Tibial nerve (tissue), 4 donors: ENCODE measurements around the gene CYB561D1. TPM values are rescaled to one million over a fixed set of nuclear protein-coding genes. Genes with fewer than 3 reads are reported as not detected.

Source experiments
- DNase-seq, 2 donors: peaks; one replicate each; pipeline ENCODE4 v3.0.0-alpha.2; 2019; ENCODE audit warnings: low spot score in 2 of 2
- H3K27ac ChIP-seq, 4 donors: fragments of 200-600 bp; sonication (generic) in 3 of 4; one replicate each; pipeline ENCODE4 v1.5.1; 2017 to 2019; ENCODE audit warnings: mild to moderate bottlenecking in 1 of 4
- H3K27me3 ChIP-seq, 2 donors: fragments of 200-600 bp; sonication (generic) in 1 of 2; one replicate each; pipeline versions ENCODE4 v1.5.1 to v1.6.0; 2017 to 2019
- H3K36me3 ChIP-seq, 3 donors: fragments of 200-600 bp; sonication (generic); one replicate each; pipeline ENCODE4 v1.5.1; 2018 to 2019
- H3K4me1 ChIP-seq, 4 donors: fragments of 200-600 bp; sonication (generic) in 3 of 4; one replicate each; pipeline ENCODE4 v1.5.1; 2017 to 2019
- H3K4me3 ChIP-seq, 4 donors: fragments of 200-600 bp; sonication (generic) in 3 of 4; one replicate each; pipeline ENCODE4 v1.5.1; 2017 to 2019; ENCODE audit warnings: mild to moderate bottlenecking in 1 of 4, moderate library complexity in 1 of 4
- H3K9me3 ChIP-seq, 4 donors: fragments of 200-600 bp; sonication (generic) in 3 of 4; one replicate each; pipeline ENCODE4 v1.5.1; 2017 to 2019
- EP300 ChIP-seq, 2 donors: sonication (generic); formaldehyde crosslinking; IDR thresholded peaks; one replicate each; pipeline ENCODE4 v1.6.1; 2017; ENCODE audit warnings: antibody characterized with exemption in 2 of 2, mild to moderate bottlenecking in 1 of 2
- POLR2A ChIP-seq, 2 donors: fragments of 450-650 bp; IDR thresholded peaks; one replicate each; pipeline ENCODE4 v1.6.1; 2017; ENCODE audit warnings: antibody characterized with exemption in 2 of 2, mild to moderate bottlenecking in 2 of 2, moderate library complexity in 2 of 2
- WGBS, 2 donors: methylation state at CpG; one replicate each; pipeline ENCODE4 v1.1.5; 2018; 5-methylcytosine and 5-hydroxymethylcytosine counted together
- total RNA-seq, 4 donors: library from RNA; depleted of rRNA; stranded (reverse); fragments of >200 nt; gene quantifications; one replicate each; pipeline ENCODE4 v1.1.0, GENCODE V29; 2016
- TF ChIP-seq, protein P1 (sequence below), 5 experiments: fragments of 200-600 bp in 3 of 5; fragments of 450-650 bp in 2 of 5; sonication (generic) in 3 of 5; IDR thresholded peaks; one replicate each; pipeline ENCODE4 v1.5.1; 2016 to 2019; ENCODE audit warnings: antibody characterized with exemption in 5 of 5, mild to moderate bottlenecking in 3 of 5, moderate library complexity in 2 of 5

CYB561D1 gene
- total RNA-seq, 4 donors from 2014 or later: 4.4 to 8.4 (median 5.6) TPM

DNA sequence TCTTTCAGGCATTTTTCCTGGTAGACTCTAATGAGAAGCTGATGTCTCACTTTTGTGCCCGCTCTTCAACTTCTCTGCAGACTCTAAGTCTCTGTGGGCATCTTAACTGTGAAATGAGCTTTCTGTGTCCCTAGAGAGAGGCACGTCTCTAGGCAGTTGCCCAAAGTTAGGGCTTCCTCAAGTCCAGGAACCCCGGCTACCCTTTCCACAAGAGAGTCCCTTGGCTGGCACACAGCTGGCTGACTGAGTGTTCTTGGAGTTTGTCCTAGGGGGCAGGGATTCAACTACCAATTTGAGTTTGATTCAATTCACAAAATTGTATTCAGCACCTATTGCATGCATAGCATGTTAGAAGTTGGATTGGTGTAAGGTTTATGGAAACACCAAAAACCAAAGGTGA, 47.2 kb downstream of the CYB561D1 start:
- TF ChIP-seq, protein P1, sequence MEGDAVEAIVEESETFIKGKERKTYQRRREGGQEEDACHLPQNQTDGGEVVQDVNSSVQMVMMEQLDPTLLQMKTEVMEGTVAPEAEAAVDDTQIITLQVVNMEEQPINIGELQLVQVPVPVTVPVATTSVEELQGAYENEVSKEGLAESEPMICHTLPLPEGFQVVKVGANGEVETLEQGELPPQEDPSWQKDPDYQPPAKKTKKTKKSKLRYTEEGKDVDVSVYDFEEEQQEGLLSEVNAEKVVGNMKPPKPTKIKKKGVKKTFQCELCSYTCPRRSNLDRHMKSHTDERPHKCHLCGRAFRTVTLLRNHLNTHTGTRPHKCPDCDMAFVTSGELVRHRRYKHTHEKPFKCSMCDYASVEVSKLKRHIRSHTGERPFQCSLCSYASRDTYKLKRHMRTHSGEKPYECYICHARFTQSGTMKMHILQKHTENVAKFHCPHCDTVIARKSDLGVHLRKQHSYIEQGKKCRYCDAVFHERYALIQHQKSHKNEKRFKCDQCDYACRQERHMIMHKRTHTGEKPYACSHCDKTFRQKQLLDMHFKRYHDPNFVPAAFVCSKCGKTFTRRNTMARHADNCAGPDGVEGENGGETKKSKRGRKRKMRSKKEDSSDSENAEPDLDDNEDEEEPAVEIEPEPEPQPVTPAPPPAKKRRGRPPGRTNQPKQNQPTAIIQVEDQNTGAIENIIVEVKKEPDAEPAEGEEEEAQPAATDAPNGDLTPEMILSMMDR (IDR thresholded peaks at IDR 0.05): no peak
- no peak for DNase-seq
- H3K4me3 ChIP-seq: no peak overlapping the region
- no peaks in the 10 kb centered on the region for H3K9me3 ChIP-seq
- peaks cover 0 to 15% (median 0%) of the 10 kb centered on the region in 4 donors for H3K4me1 ChIP-seq
- no peaks in the 10 kb centered on the region for H3K36me3 ChIP-seq
- H3K27ac ChIP-seq: peak overlapping the region in 2 of 4 donors; percentile 36 to 53
- H3K27me3 ChIP-seq: no peaks in the 10 kb centered on the region
- WGBS, 2 donors: 78 to 87% methylated on average over 3 of the region's 3 CpGs

GRCh38 chr1:109542657-109543056, 48.8 kb downstream of the CYB561D1 start:
- Histone ChIP-seq H3K27ac (no peak overlapping the region), H3K27me3 (no peaks in the 10 kb centered on the region), H3K4me1 (peaks cover 0 to 25% (median 7%) of the 10 kb centered on the region in 4 donors), H3K36me3 (no peaks in the 10 kb centered on the region), H3K4me3 (no peak overlapping the region), H3K9me3 (no peaks in the 10 kb centered on the region)
- TF ChIP-seq EP300 (IDR thresholded peaks at IDR 0.05) (no peak), POLR2A (IDR thresholded peaks at IDR 0.05) (no peak)
- TF ChIP-seq, protein P1 (IDR thresholded peaks at IDR 0.05): no peak
- DNase-seq: no peak
- WGBS, 2 donors: 88 to 90% methylated on average over 7 to 10 of the region's 10 CpGs

GRCh38 chr1:109543283-109543987, 49.5 kb downstream of the CYB561D1 start:
- no peaks in the 10 kb centered on the region for H3K27me3 ChIP-seq
- no peak overlapping the region for H3K4me3 ChIP-seq
- peaks cover 0 to 26% (median 7%) of the 10 kb centered on the region in 4 donors for H3K4me1 ChIP-seq
- no peaks in the 10 kb centered on the region for H3K9me3 ChIP-seq
- H3K36me3 ChIP-seq: no peaks in the 10 kb centered on the region
- WGBS, 2 donors: 87 to 88% methylated on average over 24 of the region's 24 CpGs
- H3K27ac ChIP-seq: no peak overlapping the region
- no peak for DNase-seq
- TF ChIP-seq POLR2A (IDR thresholded peaks at IDR 0.05): no peak
- TF ChIP-seq EP300 (IDR thresholded peaks at IDR 0.05): no peak
- TF ChIP-seq, protein P1 (IDR thresholded peaks at IDR 0.05): no peak

GRCh38 chr1:109543988-109544735, 50.3 kb downstream of the CYB561D1 start:
- TF ChIP-seq, protein P1 (IDR thresholded peaks at IDR 0.05): no peak
- TF ChIP-seq POLR2A (IDR thresholded peaks at IDR 0.05) (no peak), EP300 (IDR thresholded peaks at IDR 0.05) (no peak)
- WGBS, 2 donors: 65 to 66% methylated on average over 12 to 14 of the region's 14 CpGs
- no peaks in the 10 kb centered on the region for H3K36me3 ChIP-seq
- H3K4me3 ChIP-seq: no peak overlapping the region
- no peaks in the 10 kb centered on the region for H3K27me3 ChIP-seq
- DNase-seq: no peak
- no peaks in the 10 kb centered on the region for H3K9me3 ChIP-seq
- H3K27ac ChIP-seq: no peak overlapping the region
- H3K4me1 ChIP-seq: peaks cover 0 to 26% (median 7%) of the 10 kb centered on the region in 4 donors
